SK-N-SH (cell line): ENCODE results near the gene THSD7A.

Source experiments
- CTCF ChIP-seq: fragments of 200-600 bp; sonication (generic); IDR thresholded peaks from 2 replicates; pipeline ENCODE4 v1.6.1; 2017; ENCODE audit warnings: antibody characterized with exemption, mild to moderate bottlenecking, moderate library complexity
- EP300 ChIP-seq, 2 experiments: IDR thresholded peaks; 2 replicates each; pipeline versions ENCODE4 v1.4.0 to v1.6.1; 2012; ENCODE audit warnings: borderline replicate concordance in 1 of 2, low read depth in 1 of 2, low read length in 1 of 2
- EZH2phosphoT487 ChIP-seq: fragments of 200-600 bp; sonication (generic); IDR thresholded peaks from 2 replicates; pipeline ENCODE4 v1.6.1; 2017; ENCODE audit warnings: low read depth, mixed run types, mild to moderate bottlenecking, antibody characterized with exemption, moderate library complexity, borderline replicate concordance
- POLR2AphosphoS5 ChIP-seq: IDR thresholded peaks from 2 replicates; pipeline ENCODE4 v1.6.1; 2012; ENCODE audit warnings: low read depth, low read length
- RAD21 ChIP-seq: IDR thresholded peaks from 2 replicates; pipeline ENCODE4 v1.6.1; 2012; ENCODE audit warnings: mild to moderate bottlenecking, low read length
- SIN3A ChIP-seq: IDR thresholded peaks from 2 replicates; pipeline ENCODE4 v1.6.1; 2012; ENCODE audit warnings: low read depth, mild to moderate bottlenecking, low read length, moderate library complexity, borderline replicate concordance
- TCF12 ChIP-seq: IDR thresholded peaks from 2 replicates; pipeline ENCODE4 v1.4.0; 2012

- TF ChIP-seq EP300 (IDR thresholded peaks at IDR 0.05; ENCODE audit: borderline replicate concordance in 1 of 2, low read depth in 1 of 2, low read length in 1 of 2): no peak
- no peak for TF ChIP-seq CTCF
- no peak for TF ChIP-seq RAD21
- TF ChIP-seq POLR2AphosphoS5: no peak
- TF ChIP-seq TCF12: no peak
- no peak for TF ChIP-seq EZH2phosphoT487
- TF ChIP-seq SIN3A: no peak
Measured at GRCh38 chr7:11436316-11436715, 395.7 kb downstream of the THSD7A start.
